IMR-90 (cell line): ENCODE data around the gene IL18BP.

ENCODE experiments used
- CEBPB ChIP-seq: IDR thresholded peaks from 2 replicates; pipeline ENCODE4 v1.6.1; 2012; ENCODE audit warnings: low read depth, low read length, improper control_type of control experiment
- CHD1 ChIP-seq: IDR thresholded peaks from 2 replicates; pipeline ENCODE4 v1.6.1; 2012; ENCODE audit warnings: low read depth, low read length, improper control_type of control experiment
- FOS ChIP-seq: fragments of 150-350 bp; IDR thresholded peaks from 2 replicates; pipeline ENCODE4 v1.6.1; 2016; ENCODE audit warnings: low read depth, low read length
- MAFK ChIP-seq: IDR thresholded peaks from 2 replicates; pipeline ENCODE4 v1.6.1; 2012; ENCODE audit warnings: low read depth, low read length, improper control_type of control experiment
- MAZ ChIP-seq: IDR thresholded peaks from 2 replicates; pipeline ENCODE4 v1.6.1; 2012; ENCODE audit warnings: low read depth, mild to moderate bottlenecking, low read length, improper control_type of control experiment, moderate library complexity, borderline replicate concordance
- POLR2A ChIP-seq: IDR thresholded peaks from 2 replicates; pipeline ENCODE4 v1.6.1; 2012; ENCODE audit warnings: mild to moderate bottlenecking, low read depth, low read length
- RAD21 ChIP-seq: IDR thresholded peaks from 2 replicates; pipeline ENCODE4 v1.6.1; 2012; ENCODE audit warnings: low read length, improper control_type of control experiment
- RCOR1 ChIP-seq: IDR thresholded peaks from 2 replicates; pipeline ENCODE4 v1.6.1; 2012; ENCODE audit warnings: mild to moderate bottlenecking, low read length, improper control_type of control experiment; ENCODE audit not compliant: insufficient replicate concordance
- RFX5 ChIP-seq: IDR thresholded peaks from 2 replicates; pipeline ENCODE4 v1.8.0; 2012; ENCODE audit warnings: low read depth, mild to moderate bottlenecking, low read length, moderate library complexity
- SMC3 ChIP-seq: fragments of 150-350 bp; IDR thresholded peaks from 2 replicates; pipeline ENCODE4 v1.6.1; 2016; ENCODE audit warnings: low read depth, mild to moderate bottlenecking, antibody characterized with exemption, low read length, moderate library complexity
- TF ChIP-seq, protein P1 (sequence below): conservative IDR thresholded peaks from 2 replicates; pipeline ENCODE4 v1.5.1; 2012; ENCODE audit warnings: mild to moderate bottlenecking, low read depth, low read length, improper control_type of control experiment

DNA sequence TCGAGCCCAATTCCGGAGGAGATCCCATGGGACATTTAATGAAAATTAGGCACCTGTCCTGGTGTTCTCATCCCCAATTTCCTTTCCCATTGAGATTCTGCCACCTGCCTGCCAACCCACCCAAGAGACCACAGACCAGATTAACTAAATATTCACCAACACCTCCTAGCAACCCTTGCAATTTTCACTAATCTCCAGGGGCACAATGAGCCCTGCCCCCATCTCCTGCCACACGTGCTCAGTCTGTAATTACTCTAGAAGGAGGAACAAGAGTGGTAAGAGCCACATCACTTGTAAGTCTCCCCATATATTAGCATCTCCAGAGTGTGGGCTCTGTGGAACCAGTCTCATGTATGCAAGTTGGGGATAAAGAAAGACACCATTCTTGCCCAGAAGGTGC is 38.0 kb downstream of the IL18BP start:
- TF ChIP-seq, protein P1, sequence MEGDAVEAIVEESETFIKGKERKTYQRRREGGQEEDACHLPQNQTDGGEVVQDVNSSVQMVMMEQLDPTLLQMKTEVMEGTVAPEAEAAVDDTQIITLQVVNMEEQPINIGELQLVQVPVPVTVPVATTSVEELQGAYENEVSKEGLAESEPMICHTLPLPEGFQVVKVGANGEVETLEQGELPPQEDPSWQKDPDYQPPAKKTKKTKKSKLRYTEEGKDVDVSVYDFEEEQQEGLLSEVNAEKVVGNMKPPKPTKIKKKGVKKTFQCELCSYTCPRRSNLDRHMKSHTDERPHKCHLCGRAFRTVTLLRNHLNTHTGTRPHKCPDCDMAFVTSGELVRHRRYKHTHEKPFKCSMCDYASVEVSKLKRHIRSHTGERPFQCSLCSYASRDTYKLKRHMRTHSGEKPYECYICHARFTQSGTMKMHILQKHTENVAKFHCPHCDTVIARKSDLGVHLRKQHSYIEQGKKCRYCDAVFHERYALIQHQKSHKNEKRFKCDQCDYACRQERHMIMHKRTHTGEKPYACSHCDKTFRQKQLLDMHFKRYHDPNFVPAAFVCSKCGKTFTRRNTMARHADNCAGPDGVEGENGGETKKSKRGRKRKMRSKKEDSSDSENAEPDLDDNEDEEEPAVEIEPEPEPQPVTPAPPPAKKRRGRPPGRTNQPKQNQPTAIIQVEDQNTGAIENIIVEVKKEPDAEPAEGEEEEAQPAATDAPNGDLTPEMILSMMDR = no peak
- TF ChIP-seq CHD1 = no peak
- TF ChIP-seq RAD21 = no peak
- no peak for TF ChIP-seq MAFK
- TF ChIP-seq SMC3 = no peak
- TF ChIP-seq RCOR1 = no peak
- TF ChIP-seq FOS = no peak
- TF ChIP-seq RFX5 = no peak
- no peak for TF ChIP-seq POLR2A
- TF ChIP-seq MAZ = no peak
- TF ChIP-seq CEBPB = no peak
